Chondrocyte (in vitro differentiated cells): ENCODE measurements around the gene PTAFR. TPM values are rescaled to one million over a fixed set of nuclear protein-coding genes. Genes with fewer than 3 reads are reported as not detected.

Source experiments
- DNase-seq: peaks from one replicate; pipeline ENCODE4 v3.0.0; 2021; ENCODE audit warnings: mixed read lengths, low spot score
- H3K27ac Mint-ChIP-seq: one replicate; pipeline ENCODE4 v1.8.0; 2021; ENCODE audit warnings: mild to moderate bottlenecking, moderate library complexity, mixed read lengths; ENCODE audit not compliant: unreplicated experiment
- H3K27me3 Mint-ChIP-seq: 2 replicates; pipeline ENCODE4 v1.8.0; 2021; ENCODE audit warnings: low read depth, mixed read lengths
- H3K36me3 Mint-ChIP-seq: 2 replicates; pipeline ENCODE4 v1.8.0; 2021; ENCODE audit warnings: low read depth, mixed read lengths
- H3K4me1 Mint-ChIP-seq: 2 replicates; pipeline ENCODE4 v1.8.0; 2021; ENCODE audit warnings: low read depth, mild to moderate bottlenecking, mixed read lengths
- H3K4me3 Mint-ChIP-seq: one replicate; pipeline ENCODE4 v1.8.0; 2021; ENCODE audit warnings: mild to moderate bottlenecking, moderate library complexity, mixed read lengths; ENCODE audit not compliant: unreplicated experiment
- H3K9me3 Mint-ChIP-seq: 2 replicates; pipeline ENCODE4 v1.8.0; 2021; ENCODE audit warnings: low read depth, mixed read lengths
- total RNA-seq: library from RNA; stranded (reverse); gene quantifications from 3 replicates; pipeline ENCODE4 v1.2.1, GENCODE V29; 2021
- TF ChIP-seq, protein P1 (sequence below): fragments of 200-600 bp; sonication (generic); IDR thresholded peaks from 2 replicates; pipeline ENCODE4 v1.5.0; 2021; ENCODE audit warnings: antibody characterized with exemption, mild to moderate bottlenecking, moderate library complexity

PTAFR gene
- total RNA-seq, 1 donor from 2014 or later: 0.07 TPM

DNA sequence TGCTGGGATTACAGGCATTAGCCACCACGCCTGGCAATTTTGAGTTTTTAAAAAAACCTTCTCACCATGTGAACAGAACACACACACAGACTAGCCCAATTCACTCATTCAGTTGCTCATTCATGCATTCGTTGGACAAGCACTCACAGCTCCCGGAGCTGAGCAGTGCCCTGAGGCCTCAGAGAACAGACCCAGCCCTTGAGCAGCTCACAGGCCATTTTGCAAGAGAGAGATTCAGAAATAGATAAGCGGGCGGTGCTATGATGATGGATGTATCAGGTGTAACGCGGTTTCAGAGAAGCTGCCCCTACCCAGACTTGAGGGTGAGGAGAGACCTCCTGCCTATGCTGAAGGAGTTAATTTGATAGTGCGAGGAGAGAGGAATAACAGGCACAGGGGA is 18.6 kb downstream of the PTAFR start:
- H3K27ac Mint-ChIP-seq: no peak overlapping the region
- no peaks in the 10 kb centered on the region for H3K36me3 Mint-ChIP-seq
- TF ChIP-seq, protein P1, sequence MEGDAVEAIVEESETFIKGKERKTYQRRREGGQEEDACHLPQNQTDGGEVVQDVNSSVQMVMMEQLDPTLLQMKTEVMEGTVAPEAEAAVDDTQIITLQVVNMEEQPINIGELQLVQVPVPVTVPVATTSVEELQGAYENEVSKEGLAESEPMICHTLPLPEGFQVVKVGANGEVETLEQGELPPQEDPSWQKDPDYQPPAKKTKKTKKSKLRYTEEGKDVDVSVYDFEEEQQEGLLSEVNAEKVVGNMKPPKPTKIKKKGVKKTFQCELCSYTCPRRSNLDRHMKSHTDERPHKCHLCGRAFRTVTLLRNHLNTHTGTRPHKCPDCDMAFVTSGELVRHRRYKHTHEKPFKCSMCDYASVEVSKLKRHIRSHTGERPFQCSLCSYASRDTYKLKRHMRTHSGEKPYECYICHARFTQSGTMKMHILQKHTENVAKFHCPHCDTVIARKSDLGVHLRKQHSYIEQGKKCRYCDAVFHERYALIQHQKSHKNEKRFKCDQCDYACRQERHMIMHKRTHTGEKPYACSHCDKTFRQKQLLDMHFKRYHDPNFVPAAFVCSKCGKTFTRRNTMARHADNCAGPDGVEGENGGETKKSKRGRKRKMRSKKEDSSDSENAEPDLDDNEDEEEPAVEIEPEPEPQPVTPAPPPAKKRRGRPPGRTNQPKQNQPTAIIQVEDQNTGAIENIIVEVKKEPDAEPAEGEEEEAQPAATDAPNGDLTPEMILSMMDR: no peak
- H3K4me3 Mint-ChIP-seq: no peak overlapping the region
- peaks cover 11% of the 10 kb centered on the region for H3K4me1 Mint-ChIP-seq
- peaks cover 1% of the 10 kb centered on the region for H3K27me3 Mint-ChIP-seq
- no peaks in the 10 kb centered on the region for H3K9me3 Mint-ChIP-seq
- DNase-seq: no peak

DNA sequence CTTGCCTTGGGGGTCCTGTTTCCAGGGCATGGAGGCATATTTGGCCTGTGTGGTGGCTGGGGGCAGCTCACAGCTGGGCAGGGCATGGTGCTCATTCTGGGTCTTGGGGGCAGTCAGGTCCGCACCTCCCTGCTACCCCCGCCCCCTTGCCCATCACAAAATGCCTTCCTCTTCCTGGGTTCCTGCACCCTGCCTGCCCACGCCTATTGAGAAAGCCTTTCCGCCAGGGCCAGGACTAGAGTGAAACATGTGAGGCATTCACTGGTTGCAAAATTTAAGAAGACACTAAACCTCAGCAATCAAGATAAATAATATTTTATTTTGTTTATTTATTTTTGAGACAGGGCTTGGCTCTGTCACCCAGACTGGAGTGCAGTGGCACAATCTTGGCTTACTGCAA is 19.7 kb downstream of the PTAFR start:
- peaks cover 11% of the 10 kb centered on the region for H3K4me1 Mint-ChIP-seq
- TF ChIP-seq, protein P1: no peak
- H3K36me3 Mint-ChIP-seq: no peaks in the 10 kb centered on the region
- H3K27ac Mint-ChIP-seq: no peak overlapping the region
- H3K27me3 Mint-ChIP-seq: no peaks in the 10 kb centered on the region
- no peak overlapping the region for H3K4me3 Mint-ChIP-seq
- DNase-seq: no peak
- no peaks in the 10 kb centered on the region for H3K9me3 Mint-ChIP-seq

DNA sequence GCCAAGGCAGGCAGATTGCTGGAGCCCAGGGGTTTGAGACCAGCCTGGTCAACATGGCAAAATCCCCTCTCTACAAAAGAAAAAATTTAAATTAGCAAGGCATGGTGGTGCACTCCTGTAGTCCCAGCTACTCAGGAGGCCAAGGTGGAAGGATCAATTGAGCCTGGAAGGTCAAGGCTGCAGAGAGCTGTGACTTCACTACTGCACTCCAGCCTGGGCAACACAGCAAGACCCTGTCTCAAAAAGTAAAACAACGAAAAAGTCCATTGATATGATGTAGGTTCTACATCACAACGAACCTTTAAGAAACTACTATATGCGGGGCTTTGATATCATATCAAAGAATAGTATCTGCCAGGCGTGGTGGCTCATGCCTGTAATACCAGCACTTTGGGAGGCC is 20.9 kb downstream of the PTAFR start:
- Mint-ChIP-seq H3K4me3 (no peak overlapping the region), H3K9me3 (no peaks in the 10 kb centered on the region), H3K27ac (no peak overlapping the region), H3K27me3 (no peaks in the 10 kb centered on the region), H3K4me1 (peaks cover 5% of the 10 kb centered on the region), H3K36me3 (no peaks in the 10 kb centered on the region)
- no peak for DNase-seq
- TF ChIP-seq, protein P1: no peak

DNA sequence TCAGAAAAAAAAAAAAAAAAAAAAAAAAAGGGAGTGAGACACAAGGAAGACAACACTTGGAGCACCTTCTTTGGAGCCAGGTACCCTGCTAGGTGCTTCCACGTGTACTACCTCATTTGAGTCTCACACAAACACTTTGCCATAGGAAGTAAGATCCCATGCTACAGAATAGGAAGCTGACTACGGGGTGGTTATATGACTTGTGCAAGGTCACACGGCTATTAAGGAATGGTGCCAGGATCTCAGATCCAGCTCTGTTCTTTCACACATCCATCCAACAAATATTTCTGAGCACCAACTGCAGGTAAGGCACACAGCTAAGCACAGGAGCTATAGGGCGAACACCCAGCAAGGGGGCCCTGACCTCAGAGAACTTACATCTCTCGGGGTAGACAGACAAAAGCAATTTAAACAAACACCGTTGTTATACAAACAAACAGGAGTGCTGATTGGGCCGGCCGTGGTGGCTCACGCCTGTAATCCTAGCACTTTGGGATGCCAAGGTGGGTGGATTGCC is 22.4 kb downstream of the PTAFR start:
- peaks cover 4% of the 10 kb centered on the region for H3K4me1 Mint-ChIP-seq
- DNase-seq: no peak
- no peaks in the 10 kb centered on the region for H3K36me3 Mint-ChIP-seq
- TF ChIP-seq, protein P1: no peak
- no peak overlapping the region for H3K27ac Mint-ChIP-seq
- H3K4me3 Mint-ChIP-seq: no peak overlapping the region
- no peaks in the 10 kb centered on the region for H3K9me3 Mint-ChIP-seq
- H3K27me3 Mint-ChIP-seq: no peaks in the 10 kb centered on the region

DNA sequence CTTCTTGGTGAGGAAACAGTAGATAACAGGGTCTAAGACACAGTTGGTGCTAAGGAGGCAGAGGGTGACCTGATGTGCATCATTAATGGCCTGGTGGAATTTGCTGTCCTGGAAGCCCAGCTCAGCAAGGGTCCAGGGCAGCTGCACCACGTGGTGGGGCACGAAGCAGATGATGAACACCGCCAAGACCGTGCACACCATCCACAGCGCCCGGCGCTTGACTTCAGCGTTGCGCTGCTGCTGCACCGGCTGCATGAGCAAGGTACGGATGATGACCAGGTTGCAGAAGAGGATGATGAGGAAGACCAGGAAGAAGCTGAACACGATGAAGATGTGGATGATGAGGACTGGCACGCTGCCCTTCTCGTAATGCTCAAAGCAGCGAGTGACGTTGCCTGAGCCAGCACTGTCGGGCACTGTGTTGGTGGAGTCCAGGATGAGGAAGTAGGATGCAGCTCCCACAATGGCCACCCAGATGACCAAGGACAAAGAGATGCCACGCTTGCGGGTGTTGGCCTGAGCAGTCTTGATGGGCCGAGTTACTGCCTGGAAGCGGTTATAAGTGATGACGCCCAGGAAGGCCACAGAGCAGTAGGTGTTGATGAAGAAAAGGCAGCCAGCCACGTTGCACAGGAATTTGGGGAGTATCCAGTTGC is 26.2 kb downstream of the PTAFR start:
- Mint-ChIP-seq H3K4me3 (no peak overlapping the region), H3K27ac (no peak overlapping the region), H3K27me3 (no peaks in the 10 kb centered on the region), H3K36me3 (no peaks in the 10 kb centered on the region), H3K9me3 (no peaks in the 10 kb centered on the region), H3K4me1 (peaks cover 4% of the 10 kb centered on the region)
- TF ChIP-seq, protein P1: no peak
- peak; percentile 62 for DNase-seq
